HCT116 (cell line): Measurements from ENCODE around the gene TTBK1. TPM values are rescaled to one million over a fixed set of nuclear protein-coding genes. Genes with fewer than 3 reads are reported as not detected.

ENCODE experiments used
- ATAC-seq: fragments of 200-7000 bp; cut with Tn5 transposase; 2 replicates; pipeline ENCODE4 v1.9.1; 2020; ENCODE audit warnings: mild to moderate bottlenecking, moderate library complexity
- BruUV-seq: library from RNA; stranded (reverse); fragments of 400-500 nt; replicated peaks from 2 replicates; lab custom pipeline; 2021; lab: Mats Ljungman, UMichigan
- CTCF ChIA-PET: fragments of 300-600 bp; sonication (Branson Sonifier 250); formaldehyde crosslinking; loops from one replicate; lab custom pipeline; 2021; ENCODE audit warnings: antibody characterized with exemption; lab: Charles Lee
- POLR2A ChIA-PET: fragments of 300-600, 350-600 bp; sonication (Branson Sonifier 250); formaldehyde crosslinking; loops from one replicate; lab custom pipeline; 2021; ENCODE audit warnings: antibody characterized with exemption; lab: Charles Lee
- RAD21 ChIA-PET, 2 experiments: fragments of 300-600 bp; sonication (Branson Sonifier 250); formaldehyde crosslinking; loops; one replicate each; lab custom pipeline; 2023; ENCODE audit warnings: low total read pairs in 2 of 2; ENCODE audit not compliant: uncharacterized antibody in 2 of 2, unreplicated experiment in 2 of 2, low non-redundant PET in 1 of 2; lab: Charles Lee
- DNase-seq: peaks from one replicate; pipeline ENCODE4 v3.0.0-alpha.2; 2010; ENCODE audit warnings: low read depth, low spot score
- H2AFZ ChIP-seq: fragments of 200-600 bp; shearing (Covaris generic), sonication (generic); 2 replicates; pipeline ENCODE4 v1.6.1; 2017; ENCODE audit warnings: low read depth, mixed run types, mixed read lengths, antibody characterized with exemption, low read length; ENCODE audit not compliant: poor library complexity, severe bottlenecking
- H3K27ac ChIP-seq: 2 replicates; pipeline ENCODE4 v1.5.1; 2012; ENCODE audit warnings: low read depth, low read length
- H3K27me3 ChIP-seq: fragments of 200-600 bp; sonication (generic); 2 replicates; pipeline ENCODE4 v1.6.1; 2016; ENCODE audit warnings: mixed run types, low read length, mixed read lengths; ENCODE audit not compliant: insufficient read depth
- H3K36me3 ChIP-seq, 2 experiments: fragments of 200-500 bp in 1 of 2; fragments of 200-600 bp in 1 of 2; sonication (Bioruptor generic) in 1 of 2; sonication (generic) in 1 of 2; 2 replicates each; pipeline versions ENCODE4 v1.5.1 to v1.6.1; 2014 to 2016; ENCODE audit warnings: low read length in 2 of 2, inconsistent platforms in 1 of 2, mixed read lengths in 1 of 2, mixed run types in 1 of 2; ENCODE audit not compliant: insufficient read depth in 2 of 2, control insufficient read depth in 1 of 2
- H3K4me1 ChIP-seq, 2 experiments: fragments of 200-600 bp in 1 of 2; sonication (generic) in 1 of 2; 2 replicates each; pipeline versions ENCODE4 v1.5.1 to v1.6.1; 2012 to 2017; ENCODE audit warnings: low read length in 2 of 2, inconsistent platforms in 1 of 2, mild to moderate bottlenecking in 1 of 2, mixed read lengths in 1 of 2, mixed run types in 1 of 2, moderate library complexity in 1 of 2; ENCODE audit not compliant: insufficient read depth in 2 of 2, control insufficient read depth in 1 of 2
- H3K4me2 ChIP-seq: fragments of 200-600 bp; sonication (generic); 2 replicates; pipeline ENCODE4 v1.6.1; 2017; ENCODE audit warnings: mixed run types, low read length, mixed read lengths
- H3K4me3 ChIP-seq, 2 experiments: fragments of 200-600 bp in 1 of 2; sonication (generic) in 1 of 2; replicated peaks in 1 of 2; 2 replicates each; pipeline ENCODE4 v1.5.1; 2011 to 2016; ENCODE audit warnings: low read length in 2 of 2, control low read depth in 1 of 2, low read depth in 1 of 2, mild to moderate bottlenecking in 1 of 2, mixed read lengths in 1 of 2, mixed run types in 1 of 2
- H3K79me2 ChIP-seq: fragments of 200-600 bp; sonication (generic); 2 replicates; pipeline ENCODE4 v1.6.1; 2017; ENCODE audit warnings: mild to moderate bottlenecking, mixed run types, low read length, moderate library complexity, mixed read lengths; ENCODE audit not compliant: insufficient read depth
- H3K9ac ChIP-seq: fragments of 200-600 bp; sonication (generic); 2 replicates; pipeline ENCODE4 v1.6.1; 2016; ENCODE audit warnings: low read length, mixed read lengths
- H3K9me2 ChIP-seq: fragments of 200-600 bp; sonication (generic), shearing (Covaris generic); 2 replicates; pipeline ENCODE4 v1.6.1; 2017; ENCODE audit warnings: mixed run types, mild to moderate bottlenecking, moderate library complexity; ENCODE audit not compliant: insufficient read depth
- H3K9me3 ChIP-seq, 2 experiments: fragments of 200-500 bp in 1 of 2; fragments of 200-600 bp in 1 of 2; sonication (Bioruptor generic) in 1 of 2; sonication (generic) in 1 of 2; 2 replicates each; pipeline ENCODE4 v1.6.1; 2014 to 2017; ENCODE audit warnings: low read length in 2 of 2, mixed read lengths in 2 of 2, inconsistent platforms in 1 of 2, low read depth in 1 of 2, mild to moderate bottlenecking in 1 of 2, mixed run types in 1 of 2, moderate library complexity in 1 of 2; ENCODE audit not compliant: control insufficient read depth in 1 of 2, insufficient read depth in 1 of 2
- H4K20me1 ChIP-seq: fragments of 200-600 bp; sonication (generic), shearing (Covaris generic); 2 replicates; pipeline ENCODE4 v1.6.1; 2017; ENCODE audit warnings: mixed run types, mild to moderate bottlenecking, moderate library complexity; ENCODE audit not compliant: insufficient read depth
- CBX3 ChIP-seq: IDR thresholded peaks from 2 replicates; pipeline ENCODE4 v1.6.1; 2012; ENCODE audit warnings: low read depth
- CTCF ChIP-seq, 3 experiments: fragments of 200-600 bp in 1 of 3; sonication (generic) in 1 of 3; IDR thresholded peaks in 2 of 3; conservative IDR thresholded peaks in 1 of 3; 2 replicates each; pipeline ENCODE4 v1.5.1; 2012 to 2017; ENCODE audit warnings: low read depth in 2 of 3, low read length in 2 of 3, antibody characterized with exemption in 1 of 3, borderline replicate concordance in 1 of 3, control low read depth in 1 of 3, mild to moderate bottlenecking in 1 of 3, mixed read lengths in 1 of 3, mixed run types in 1 of 3, moderate library complexity in 1 of 3; ENCODE audit not compliant: insufficient read depth in 1 of 3
- EGR1 ChIP-seq: IDR thresholded peaks from 2 replicates; pipeline ENCODE4 v1.6.1; 2012; ENCODE audit warnings: low read depth
- EZH2 ChIP-seq: fragments of 200-600 bp; sonication (generic); IDR thresholded peaks from 2 replicates; pipeline ENCODE4 v1.6.1; 2017; ENCODE audit warnings: antibody characterized with exemption, mixed run types
- FOSL1 ChIP-seq: IDR thresholded peaks from 2 replicates; pipeline ENCODE4 v1.6.1; 2012; ENCODE audit warnings: low read depth
- MAX ChIP-seq: IDR thresholded peaks from 2 replicates; pipeline ENCODE4 v1.6.1; 2012
- POLR2A ChIP-seq: IDR thresholded peaks from 2 replicates; pipeline ENCODE4 v1.7.0; 2011; ENCODE audit warnings: borderline replicate concordance; ENCODE audit not compliant: insufficient read depth, insufficient read length; ENCODE audit errors: extremely low read depth
- RAD21 ChIP-seq: IDR thresholded peaks from 2 replicates; pipeline ENCODE4 v1.6.1; 2012; ENCODE audit warnings: low read depth, mild to moderate bottlenecking
- REST ChIP-seq: IDR thresholded peaks from 2 replicates; pipeline ENCODE4 v1.6.1; 2012; ENCODE audit warnings: low read depth
- SIN3A ChIP-seq: IDR thresholded peaks from 2 replicates; pipeline ENCODE4 v1.6.1; 2012; ENCODE audit warnings: low read depth
- SRF ChIP-seq: IDR thresholded peaks from 2 replicates; pipeline ENCODE4 v1.6.1; 2012; ENCODE audit warnings: low read depth
- ZBTB33 ChIP-seq: IDR thresholded peaks from 2 replicates; pipeline ENCODE4 v1.6.1; 2011; ENCODE audit warnings: mild to moderate bottlenecking, low read length, moderate library complexity; ENCODE audit not compliant: insufficient replicate concordance; ENCODE audit errors: extremely low read depth
- intact Hi-C: fragments of 100-400 bp; cut with micrococcal nuclease; formaldehyde crosslinking; loops from 2 replicates; pipeline ENCODE4 v1.10.0; 2022
- total RNA-seq: library from RNA; stranded (reverse); gene quantifications from one replicate; pipeline ENCODE4 v1.2.1, GENCODE V29; 2021; ENCODE audit not compliant: unreplicated experiment

The TTBK1 gene
- total RNA-seq, 1 experiment from 2014 or later = not detected

GRCh38 chr6:43222418-43223059 is 20.7 kb upstream of the TTBK1 start:
- no peak for TF ChIP-seq EZH2
- TF ChIP-seq SIN3A = no peak
- no peak for TF ChIP-seq FOSL1
- no peak for TF ChIP-seq CBX3
- TF ChIP-seq EGR1 = no peak
- TF ChIP-seq ZBTB33 = no peak
- no peak for TF ChIP-seq POLR2A
- TF ChIP-seq REST = no peak
- TF ChIP-seq RAD21 = no peak
- no peak for TF ChIP-seq MAX
- TF ChIP-seq CTCF (IDR thresholded peaks at IDR 0.05 in 2 of 3, conservative IDR thresholded peaks at IDR 0.05 in 1 of 3; ENCODE audit: borderline replicate concordance in 1 of 3, insufficient read depth in 1 of 3, low read depth in 2 of 3, low read length in 2 of 3) = no peak
- TF ChIP-seq SRF = no peak
- POLR2A ChIA-PET = no interaction called here

More at GRCh38 chr6:43222418-43223059, 20.7 kb upstream of the TTBK1 start:
- ChIA-PET RAD21 (no interaction called here), CTCF (no interaction called here)
- H3K27ac ChIP-seq = no peak overlapping the region
- no TSS peak for BruUV-seq
- H3K4me3 ChIP-seq = no peak overlapping the region
- no peaks in the 10 kb centered on the region for H3K27me3 ChIP-seq
- ATAC-seq = peak; percentile 29; the same call in 1 of the 2 replicates
- peaks cover 7 to 10% of the 10 kb centered on the region in 2 experiments; a peak in 2 of 4 replicates for H3K36me3 ChIP-seq
- no peak overlapping the region for H2AFZ ChIP-seq
- peaks cover 14% of the 10 kb centered on the region for H3K79me2 ChIP-seq
- no peak overlapping the region for H3K9ac ChIP-seq
- H3K9me3 ChIP-seq = no peaks in the 10 kb centered on the region
- DNase-seq = no peak
- peaks cover 0 to 4% of the 10 kb centered on the region in 2 experiments; a peak in 1 of 4 replicates for H3K4me1 ChIP-seq
- H4K20me1 ChIP-seq = no peaks in the 10 kb centered on the region
- intact Hi-C loops = no loop called here
- H3K4me2 ChIP-seq = no peak overlapping the region
- H3K9me2 ChIP-seq = no peaks in the 10 kb centered on the region
